Measurements from ENCODE around the gene PHACTR3. TPM values are rescaled to one million over a fixed set of nuclear protein-coding genes. Genes with fewer than 3 reads are reported as not detected.

Gene PHACTR3
- total and polyA plus RNA-seq, 4 donors = 0.14 to 0.42 (median 0.17) TPM

DNA sequence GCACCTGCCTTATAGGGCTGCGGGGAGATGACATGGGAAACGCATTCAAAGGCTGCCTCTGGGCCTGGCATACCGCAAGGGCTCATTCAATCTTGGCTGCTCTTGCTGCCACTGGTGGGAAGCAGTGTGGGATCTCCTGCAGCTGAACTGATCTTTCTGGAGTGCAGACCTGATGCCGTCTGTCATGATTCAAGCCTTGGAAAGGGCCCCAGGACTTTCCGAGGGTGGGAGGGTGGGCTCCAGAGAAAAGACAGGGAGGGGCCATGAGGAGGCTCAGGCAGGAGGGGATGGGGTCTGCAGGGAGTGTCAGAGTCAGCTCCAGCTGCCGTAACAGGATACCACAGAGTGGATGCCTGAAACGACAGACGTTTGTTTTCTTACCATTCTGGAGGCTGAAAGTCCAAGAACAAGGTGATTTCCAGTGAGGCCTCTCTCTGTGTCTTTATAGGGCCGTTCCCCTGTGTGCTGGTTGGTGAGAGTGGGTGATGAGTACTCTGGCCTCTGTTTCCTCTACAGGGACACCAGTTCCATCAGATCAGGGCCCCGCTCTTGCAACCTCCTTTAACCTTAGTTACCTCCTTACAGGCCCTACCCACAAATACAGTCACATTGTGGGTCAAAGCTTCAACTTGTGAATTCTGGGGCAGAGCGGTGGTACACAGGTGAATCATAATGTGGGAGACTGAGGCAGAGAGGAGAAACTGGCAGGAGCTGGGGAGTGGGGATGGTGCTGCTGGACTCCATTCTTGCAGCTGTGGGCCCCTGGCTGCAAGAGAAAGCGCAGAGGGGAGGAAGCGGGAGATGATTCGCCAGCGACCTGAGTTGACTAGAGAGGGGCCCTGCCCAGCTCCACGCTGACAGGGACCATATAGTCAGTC is 180.7 kb downstream of the PHACTR3 start:
- no peaks in the 10 kb centered on the region for H3K36me3 ChIP-seq (ENCODE audit: control insufficient read depth in 4 of 4, insufficient read depth in 3 of 4, low read depth in 1 of 4, low read length in 3 of 4)
- no peaks in the 10 kb centered on the region for H3K4me1 ChIP-seq (ENCODE audit: control insufficient read depth in 4 of 4, insufficient read depth in 4 of 4, low read length in 3 of 4)
- no peaks in the 10 kb centered on the region for H3K9me3 ChIP-seq (ENCODE audit: control insufficient read depth in 4 of 4, low read length in 3 of 4)
- no peak overlapping the region for H3K9ac ChIP-seq (ENCODE audit: low read depth in 1 of 2, low read length in 2 of 2)
- no peaks in the 10 kb centered on the region for H3K27me3 ChIP-seq (ENCODE audit: control insufficient read depth in 4 of 4, insufficient read depth in 4 of 4, low read length in 3 of 4)
- peak; percentile 20 for DNase-seq (ENCODE audit: low spot score)
- H3K4me3 ChIP-seq (ENCODE audit: low read depth in 1 of 3, low read length in 3 of 3) = no peak overlapping the region
- no peak overlapping the region for H3K27ac ChIP-seq (ENCODE audit: low read depth in 1 of 2, low read length in 2 of 2)
- TF ChIP-seq EGR1 (IDR thresholded peaks at IDR 0.05; ENCODE audit: low read depth in 2 of 2) (no peak), TAF1 (conservative IDR thresholded peaks at IDR 0.05) (no peak), HNF4A (conservative IDR thresholded peaks at IDR 0.05) (no peak), JUND (IDR thresholded peaks at IDR 0.05) (no peak), HNF4G (IDR thresholded peaks at IDR 0.05) (no peak), RXRA (IDR thresholded peaks at IDR 0.05) (no peak), GABPA (IDR thresholded peaks at IDR 0.05 in 1 of 2, conservative IDR thresholded peaks at IDR 0.05 in 1 of 2) (no peak), FOXA1 (IDR thresholded peaks at IDR 0.05) (no peak), RAD21 (IDR thresholded peaks at IDR 0.05) (no peak), YY1 (IDR thresholded peaks at IDR 0.05) (no peak), SP1 (IDR thresholded peaks at IDR 0.05) (no peak)
- TF ChIP-seq, protein P1, sequence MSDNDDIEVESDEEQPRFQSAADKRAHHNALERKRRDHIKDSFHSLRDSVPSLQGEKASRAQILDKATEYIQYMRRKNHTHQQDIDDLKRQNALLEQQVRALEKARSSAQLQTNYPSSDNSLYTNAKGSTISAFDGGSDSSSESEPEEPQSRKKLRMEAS (IDR thresholded peaks at IDR 0.05) = no peak
- TF ChIP-seq, protein P2, sequence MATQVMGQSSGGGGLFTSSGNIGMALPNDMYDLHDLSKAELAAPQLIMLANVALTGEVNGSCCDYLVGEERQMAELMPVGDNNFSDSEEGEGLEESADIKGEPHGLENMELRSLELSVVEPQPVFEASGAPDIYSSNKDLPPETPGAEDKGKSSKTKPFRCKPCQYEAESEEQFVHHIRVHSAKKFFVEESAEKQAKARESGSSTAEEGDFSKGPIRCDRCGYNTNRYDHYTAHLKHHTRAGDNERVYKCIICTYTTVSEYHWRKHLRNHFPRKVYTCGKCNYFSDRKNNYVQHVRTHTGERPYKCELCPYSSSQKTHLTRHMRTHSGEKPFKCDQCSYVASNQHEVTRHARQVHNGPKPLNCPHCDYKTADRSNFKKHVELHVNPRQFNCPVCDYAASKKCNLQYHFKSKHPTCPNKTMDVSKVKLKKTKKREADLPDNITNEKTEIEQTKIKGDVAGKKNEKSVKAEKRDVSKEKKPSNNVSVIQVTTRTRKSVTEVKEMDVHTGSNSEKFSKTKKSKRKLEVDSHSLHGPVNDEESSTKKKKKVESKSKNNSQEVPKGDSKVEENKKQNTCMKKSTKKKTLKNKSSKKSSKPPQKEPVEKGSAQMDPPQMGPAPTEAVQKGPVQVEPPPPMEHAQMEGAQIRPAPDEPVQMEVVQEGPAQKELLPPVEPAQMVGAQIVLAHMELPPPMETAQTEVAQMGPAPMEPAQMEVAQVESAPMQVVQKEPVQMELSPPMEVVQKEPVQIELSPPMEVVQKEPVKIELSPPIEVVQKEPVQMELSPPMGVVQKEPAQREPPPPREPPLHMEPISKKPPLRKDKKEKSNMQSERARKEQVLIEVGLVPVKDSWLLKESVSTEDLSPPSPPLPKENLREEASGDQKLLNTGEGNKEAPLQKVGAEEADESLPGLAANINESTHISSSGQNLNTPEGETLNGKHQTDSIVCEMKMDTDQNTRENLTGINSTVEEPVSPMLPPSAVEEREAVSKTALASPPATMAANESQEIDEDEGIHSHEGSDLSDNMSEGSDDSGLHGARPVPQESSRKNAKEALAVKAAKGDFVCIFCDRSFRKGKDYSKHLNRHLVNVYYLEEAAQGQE (IDR thresholded peaks at IDR 0.05) = no peak
- TF ChIP-seq, protein P3, sequence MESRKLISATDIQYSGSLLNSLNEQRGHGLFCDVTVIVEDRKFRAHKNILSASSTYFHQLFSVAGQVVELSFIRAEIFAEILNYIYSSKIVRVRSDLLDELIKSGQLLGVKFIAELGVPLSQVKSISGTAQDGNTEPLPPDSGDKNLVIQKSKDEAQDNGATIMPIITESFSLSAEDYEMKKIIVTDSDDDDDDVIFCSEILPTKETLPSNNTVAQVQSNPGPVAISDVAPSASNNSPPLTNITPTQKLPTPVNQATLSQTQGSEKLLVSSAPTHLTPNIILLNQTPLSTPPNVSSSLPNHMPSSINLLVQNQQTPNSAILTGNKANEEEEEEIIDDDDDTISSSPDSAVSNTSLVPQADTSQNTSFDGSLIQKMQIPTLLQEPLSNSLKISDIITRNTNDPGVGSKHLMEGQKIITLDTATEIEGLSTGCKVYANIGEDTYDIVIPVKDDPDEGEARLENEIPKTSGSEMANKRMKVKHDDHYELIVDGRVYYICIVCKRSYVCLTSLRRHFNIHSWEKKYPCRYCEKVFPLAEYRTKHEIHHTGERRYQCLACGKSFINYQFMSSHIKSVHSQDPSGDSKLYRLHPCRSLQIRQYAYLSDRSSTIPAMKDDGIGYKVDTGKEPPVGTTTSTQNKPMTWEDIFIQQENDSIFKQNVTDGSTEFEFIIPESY (IDR thresholded peaks at IDR 0.05) = no peak
- TF ChIP-seq, protein P4, sequence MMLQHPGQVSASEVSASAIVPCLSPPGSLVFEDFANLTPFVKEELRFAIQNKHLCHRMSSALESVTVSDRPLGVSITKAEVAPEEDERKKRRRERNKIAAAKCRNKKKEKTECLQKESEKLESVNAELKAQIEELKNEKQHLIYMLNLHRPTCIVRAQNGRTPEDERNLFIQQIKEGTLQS (IDR thresholded peaks at IDR 0.05) = no peak
- TF ChIP-seq, protein P5, sequence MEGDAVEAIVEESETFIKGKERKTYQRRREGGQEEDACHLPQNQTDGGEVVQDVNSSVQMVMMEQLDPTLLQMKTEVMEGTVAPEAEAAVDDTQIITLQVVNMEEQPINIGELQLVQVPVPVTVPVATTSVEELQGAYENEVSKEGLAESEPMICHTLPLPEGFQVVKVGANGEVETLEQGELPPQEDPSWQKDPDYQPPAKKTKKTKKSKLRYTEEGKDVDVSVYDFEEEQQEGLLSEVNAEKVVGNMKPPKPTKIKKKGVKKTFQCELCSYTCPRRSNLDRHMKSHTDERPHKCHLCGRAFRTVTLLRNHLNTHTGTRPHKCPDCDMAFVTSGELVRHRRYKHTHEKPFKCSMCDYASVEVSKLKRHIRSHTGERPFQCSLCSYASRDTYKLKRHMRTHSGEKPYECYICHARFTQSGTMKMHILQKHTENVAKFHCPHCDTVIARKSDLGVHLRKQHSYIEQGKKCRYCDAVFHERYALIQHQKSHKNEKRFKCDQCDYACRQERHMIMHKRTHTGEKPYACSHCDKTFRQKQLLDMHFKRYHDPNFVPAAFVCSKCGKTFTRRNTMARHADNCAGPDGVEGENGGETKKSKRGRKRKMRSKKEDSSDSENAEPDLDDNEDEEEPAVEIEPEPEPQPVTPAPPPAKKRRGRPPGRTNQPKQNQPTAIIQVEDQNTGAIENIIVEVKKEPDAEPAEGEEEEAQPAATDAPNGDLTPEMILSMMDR (IDR thresholded peaks at IDR 0.05; ENCODE audit: low read depth, low read length, missing input control) = no peak
- WGBS = 68% methylated on average over 16 of the region's 16 CpGs

Data from liver (tissue), 9 donors.